HT-29 (cell line): ENCODE results near the gene RCE1. TPM values are rescaled to one million over a fixed set of nuclear protein-coding genes. Genes with fewer than 3 reads are reported as not detected.

Experiments used
- DNase-seq: peaks from one replicate; pipeline ENCODE4 v3.0.0-alpha.2; 2015; ENCODE audit warnings: low spot score
- total RNA-seq: library from RNA; depleted of rRNA; stranded (reverse); fragments of >200 nt; shearing (Covaris generic); gene quantifications from 2 replicates; pipeline ENCODE4 v1.2.3, GENCODE V29; 2014

RCE1 gene
- total RNA-seq, 1 experiment from 2014 or later: 122 TPM

DNA sequence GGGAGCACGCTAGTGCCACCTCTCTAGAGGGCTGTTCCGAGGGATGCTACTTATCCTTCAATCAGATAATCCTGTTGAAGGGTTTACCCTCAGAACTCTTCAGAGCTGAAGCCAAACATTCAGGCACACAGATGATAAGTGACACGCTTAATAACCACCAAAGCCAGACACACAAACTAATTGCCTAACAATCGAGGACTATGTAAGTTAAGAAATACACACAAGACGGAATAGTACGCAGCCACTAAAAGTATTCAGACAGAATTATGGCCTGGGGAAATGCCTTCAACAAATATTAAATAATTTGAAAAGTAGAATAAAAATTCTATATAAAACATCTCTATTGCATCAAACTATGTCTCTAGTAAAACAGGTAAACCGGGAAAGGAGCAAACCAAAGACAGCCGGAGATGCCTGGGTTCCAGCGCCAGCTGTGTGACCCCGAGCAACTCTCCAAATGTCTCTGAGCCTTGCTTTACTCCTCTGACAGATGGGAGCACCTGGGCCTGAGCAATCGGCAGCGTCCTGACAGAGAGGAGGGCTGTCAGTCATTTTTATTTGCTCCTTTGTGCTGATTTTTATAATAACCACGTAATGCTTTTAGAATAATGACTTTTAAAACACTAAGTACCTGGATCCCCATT lies 25.0 kb downstream of the RCE1 start:
- no peak for DNase-seq

DNA sequence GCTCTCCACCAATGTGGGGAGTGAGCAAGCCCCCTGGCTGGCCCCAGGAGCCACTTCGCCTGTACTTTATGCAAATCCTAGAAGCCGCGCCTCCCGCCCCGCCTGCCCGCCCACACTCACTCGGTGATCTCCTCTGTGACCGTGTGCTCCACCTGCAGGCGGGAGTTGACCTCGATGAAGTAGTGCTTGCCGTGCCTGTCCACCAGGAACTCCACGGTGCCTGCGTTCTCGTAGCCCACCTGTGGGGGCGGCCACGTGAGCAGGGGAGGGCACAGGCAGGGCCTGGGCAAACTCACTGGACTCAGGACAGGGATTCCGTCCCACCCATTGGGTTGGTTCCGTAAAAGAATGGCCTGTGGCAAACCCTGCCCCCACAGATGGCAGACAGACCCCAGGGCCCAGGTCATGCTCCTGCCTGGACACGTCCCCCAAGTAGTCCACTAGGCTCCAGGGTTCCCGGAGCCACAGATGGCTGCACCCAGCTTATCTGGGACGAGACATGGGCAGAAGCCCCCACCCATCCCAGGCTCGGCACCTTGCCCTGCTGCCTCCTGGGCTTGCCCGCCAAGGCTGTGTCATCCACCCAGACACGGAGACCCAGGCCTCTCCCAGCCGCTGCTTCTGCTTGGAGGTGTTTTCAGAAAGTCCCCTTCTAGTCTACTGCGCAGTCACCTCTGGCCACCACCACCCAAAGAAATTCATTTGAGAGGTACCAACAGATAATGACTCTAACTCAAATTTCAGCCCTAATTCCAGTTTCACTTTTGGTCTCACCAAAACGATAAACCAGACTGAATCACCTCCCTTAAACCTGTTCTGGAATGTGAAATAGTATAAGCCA lies 25.7 kb downstream of the RCE1 start:
- peak; percentile 88 for DNase-seq

DNA sequence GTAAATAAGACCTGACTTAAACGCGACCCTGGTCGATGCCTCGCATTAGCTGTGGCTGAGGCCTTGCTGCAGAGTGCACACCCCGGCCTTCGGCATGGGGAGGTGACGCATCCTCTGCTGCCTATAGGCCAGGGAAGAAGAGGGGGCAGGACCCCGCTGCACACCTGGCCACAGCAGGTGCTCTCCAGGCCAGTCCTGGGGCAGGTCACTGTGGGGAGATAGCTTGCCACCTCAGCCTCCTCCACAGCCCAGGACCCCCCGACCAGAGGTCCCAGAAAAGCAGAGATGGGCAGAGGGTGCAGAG lies 26.3 kb downstream of the RCE1 start:
- DNase-seq: no peak

DNA sequence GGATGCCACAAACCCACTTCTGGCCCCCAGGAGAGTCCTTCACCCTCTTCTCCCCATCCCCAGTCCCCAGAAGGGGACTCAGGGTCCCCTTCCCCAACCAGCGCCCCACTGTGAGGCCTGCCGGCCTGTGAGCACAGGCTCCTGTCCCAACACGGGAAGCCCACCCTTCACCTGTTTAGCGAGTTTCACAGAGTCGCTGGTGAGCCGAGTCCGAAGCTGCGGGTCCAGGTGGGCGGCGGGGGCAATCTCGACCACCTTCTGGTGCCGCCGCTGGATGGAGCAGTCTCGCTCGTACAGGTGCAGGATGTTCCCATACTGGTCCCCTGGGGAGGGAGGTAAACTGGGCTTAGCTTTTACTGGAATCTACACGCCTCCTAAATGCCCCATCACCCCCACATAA lies 26.9 kb downstream of the RCE1 start:
- no peak for DNase-seq

DNA sequence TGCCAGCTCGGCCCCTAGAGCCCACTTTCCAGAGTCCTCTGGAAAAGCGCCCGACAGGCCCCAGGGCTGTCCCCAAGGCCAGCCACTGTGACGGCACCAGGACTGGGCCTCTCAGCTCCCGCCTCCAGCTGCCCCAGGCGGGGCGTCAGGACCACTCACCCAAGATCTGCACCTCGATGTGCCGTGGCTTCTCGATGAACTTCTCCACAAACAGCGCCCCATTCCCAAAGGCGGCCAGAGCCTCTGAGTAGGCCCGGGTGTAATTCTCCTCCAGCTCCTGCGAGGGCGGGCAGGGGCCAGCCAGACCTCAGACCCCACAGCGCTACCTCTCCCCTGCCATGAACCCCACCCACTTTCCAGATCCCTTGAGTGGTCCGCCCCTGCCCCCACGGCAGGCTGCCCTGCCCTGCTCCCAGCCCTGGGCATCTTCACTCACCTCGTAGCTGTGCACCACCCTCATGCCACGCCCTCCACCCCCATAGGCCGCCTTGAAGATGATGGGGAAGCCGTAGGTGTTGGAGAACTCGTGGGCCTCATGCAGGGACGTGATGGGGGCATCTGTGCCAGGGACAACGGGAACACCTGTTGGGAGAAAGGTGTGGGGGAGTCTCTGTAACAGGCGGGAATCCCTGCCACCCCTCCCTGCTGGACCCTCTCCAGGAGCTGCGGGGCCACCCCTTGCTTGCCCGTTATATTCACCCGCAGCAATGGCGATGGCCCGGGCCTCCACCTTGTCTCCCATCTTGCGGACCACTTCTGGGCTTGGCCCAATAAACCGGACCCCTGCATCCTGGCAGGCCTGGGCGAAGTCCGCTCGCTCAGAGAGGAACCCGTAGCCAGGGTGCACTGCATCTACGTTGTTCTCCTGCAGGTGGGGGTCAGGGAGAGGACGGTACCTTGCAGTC lies 27.6 kb downstream of the RCE1 start:
- DNase-seq: no peak

DNA sequence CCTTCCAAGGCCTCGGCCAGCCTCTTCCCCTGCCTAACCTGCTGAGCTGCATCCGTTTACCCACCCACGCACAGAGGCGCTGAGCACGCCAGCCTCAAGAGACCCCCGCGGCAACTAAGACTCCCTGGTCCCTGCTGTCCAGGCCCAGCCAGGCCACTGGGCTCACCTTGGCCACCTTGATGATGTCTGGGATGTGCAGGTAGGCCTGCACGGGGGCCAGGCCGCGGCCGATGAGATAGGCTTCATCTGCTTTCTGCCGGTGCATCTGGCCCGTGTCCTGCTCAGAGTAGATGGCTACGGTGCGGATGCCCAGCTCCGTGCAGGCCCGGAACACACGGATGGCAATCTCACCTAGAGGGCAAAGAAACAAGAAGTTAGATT lies 28.3 kb downstream of the RCE1 start:
- DNase-seq: no peak

DNA sequence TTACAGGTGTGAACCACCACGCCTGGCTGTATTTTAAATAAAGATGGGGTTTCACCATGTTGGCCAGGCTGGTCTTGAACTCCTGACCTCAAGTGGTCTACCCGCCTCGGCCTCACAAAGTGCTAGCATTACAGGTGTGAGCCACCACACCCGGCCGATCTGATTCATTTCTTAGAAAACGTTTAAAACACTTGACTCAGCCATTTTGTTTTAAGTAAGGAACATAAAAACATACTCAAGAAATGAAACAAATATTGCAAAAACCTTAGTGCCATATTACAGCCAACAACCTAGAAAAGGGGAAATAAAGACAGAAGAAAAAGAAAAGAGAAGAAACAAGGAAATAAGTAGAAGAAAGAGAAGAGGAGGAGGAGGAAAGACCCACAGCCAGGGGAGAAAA lies 31.0 kb downstream of the RCE1 start:
- no peak for DNase-seq

DNA sequence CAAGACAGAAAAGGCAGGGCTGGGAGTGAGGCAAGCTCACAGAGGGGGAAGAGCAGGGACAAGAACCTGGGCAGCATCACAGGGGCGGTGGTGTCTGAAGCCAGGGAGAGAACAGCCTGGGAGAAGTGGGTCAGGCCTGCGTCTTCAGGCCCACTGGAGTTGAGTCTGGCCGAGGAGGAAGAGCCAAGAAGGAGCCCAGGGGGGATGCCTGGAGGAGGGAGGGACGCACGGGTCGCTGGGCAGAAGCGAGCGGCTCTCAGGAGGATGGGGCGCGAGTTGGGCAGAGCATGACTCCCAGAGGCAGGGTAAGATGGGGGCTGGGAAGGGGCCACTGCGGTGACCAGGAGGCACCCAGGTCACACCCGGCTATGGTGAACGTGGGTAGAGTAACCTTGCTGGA lies 32.1 kb downstream of the RCE1 start:
- no peak for DNase-seq

DNA sequence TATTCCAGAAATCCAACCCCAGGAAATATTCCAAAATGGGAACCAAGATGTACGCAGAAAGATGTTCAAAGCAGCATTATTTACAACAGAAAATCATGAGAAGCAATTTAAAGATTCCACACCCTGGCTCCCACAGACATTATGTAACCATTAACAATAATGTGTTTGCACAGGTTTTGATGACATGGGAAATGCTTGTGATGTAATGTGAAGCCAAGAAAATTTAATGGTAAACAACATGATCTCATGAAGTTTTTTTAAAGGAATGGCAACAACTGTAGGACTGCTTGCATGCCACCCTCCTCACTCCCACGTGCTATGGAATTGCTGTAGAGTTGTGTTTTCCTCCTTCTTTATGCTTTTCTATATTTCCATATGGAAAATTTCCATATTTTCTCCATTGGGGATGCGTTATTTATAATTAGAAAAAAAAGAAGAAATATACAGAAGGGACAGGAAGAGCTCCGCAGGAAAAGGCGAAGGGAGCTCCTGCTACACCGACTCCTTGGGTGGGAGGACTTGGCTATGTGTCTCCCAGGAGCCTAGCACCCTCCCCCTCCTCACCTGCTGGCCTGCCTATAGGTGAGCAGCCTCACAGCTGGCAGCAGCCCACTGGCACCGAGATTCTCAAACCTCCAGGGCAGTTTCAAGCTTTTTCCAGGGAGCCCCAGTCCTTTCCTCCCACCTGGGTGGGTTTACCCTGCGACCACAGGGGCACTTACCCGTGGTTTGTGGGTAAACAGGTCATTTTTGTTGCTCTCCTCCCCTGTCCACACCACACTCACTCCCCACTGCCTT lies 34.5 kb downstream of the RCE1 start:
- DNase-seq: no peak

DNA sequence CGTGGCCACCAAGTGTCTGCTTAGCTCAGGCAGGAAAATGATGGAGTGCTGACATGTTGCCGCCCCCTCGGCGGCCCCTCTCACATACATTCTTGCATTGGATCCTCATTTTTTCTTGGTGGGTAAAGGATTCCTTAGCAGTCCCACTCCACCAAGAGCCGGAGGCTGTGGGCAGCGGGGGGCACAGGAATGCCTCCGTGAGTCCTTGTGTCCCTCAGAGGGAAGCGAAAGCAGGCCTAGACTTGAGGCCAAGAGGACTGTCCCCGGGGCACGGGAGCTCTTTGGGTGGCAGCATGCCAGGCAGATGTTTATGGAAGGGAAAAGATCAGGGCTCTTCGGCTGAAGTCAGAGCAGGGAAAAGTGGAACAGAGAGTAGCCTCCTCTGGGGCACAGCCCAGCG lies 35.2 kb downstream of the RCE1 start:
- DNase-seq: no peak

DNA sequence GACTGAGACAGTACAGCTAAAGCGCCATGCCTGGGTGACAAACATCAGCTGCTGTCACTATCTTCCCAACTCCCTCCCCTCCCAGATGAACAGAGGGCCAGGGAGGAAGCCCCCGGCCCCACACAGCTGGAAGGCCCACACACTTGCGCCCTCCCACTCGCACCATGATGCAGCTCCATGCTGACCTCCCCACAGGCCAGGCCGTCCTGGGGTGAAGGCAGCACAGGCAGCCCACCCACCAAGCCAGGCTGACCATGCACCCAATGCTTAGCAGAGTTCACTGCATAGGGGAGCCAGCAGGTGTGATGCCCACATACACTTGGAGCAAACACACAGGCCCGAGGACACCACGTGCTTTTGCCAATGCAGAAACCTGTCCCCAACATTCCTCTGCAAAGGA lies 35.8 kb downstream of the RCE1 start:
- DNase-seq: no peak

DNA sequence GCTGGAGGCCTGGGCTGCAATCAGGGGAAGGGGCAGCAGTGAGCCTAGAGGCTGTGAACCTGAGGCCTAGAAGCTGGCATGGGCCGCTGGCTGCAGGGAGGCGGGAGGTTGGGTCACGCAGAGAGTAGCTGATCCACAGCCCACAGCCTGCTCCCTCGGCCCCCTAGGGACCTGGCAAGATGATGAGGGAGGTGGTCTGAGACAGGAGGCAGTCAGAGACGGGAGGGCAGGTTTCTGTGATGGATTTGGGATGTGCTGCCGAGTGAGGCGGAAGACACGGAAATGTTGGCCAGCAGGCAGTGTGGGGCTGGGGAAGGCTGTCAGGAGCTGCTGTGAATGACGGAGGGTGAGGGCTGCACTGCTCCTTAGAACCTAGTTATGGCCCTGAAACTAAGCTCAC lies 36.3 kb downstream of the RCE1 start:
- DNase-seq: no peak

DNA sequence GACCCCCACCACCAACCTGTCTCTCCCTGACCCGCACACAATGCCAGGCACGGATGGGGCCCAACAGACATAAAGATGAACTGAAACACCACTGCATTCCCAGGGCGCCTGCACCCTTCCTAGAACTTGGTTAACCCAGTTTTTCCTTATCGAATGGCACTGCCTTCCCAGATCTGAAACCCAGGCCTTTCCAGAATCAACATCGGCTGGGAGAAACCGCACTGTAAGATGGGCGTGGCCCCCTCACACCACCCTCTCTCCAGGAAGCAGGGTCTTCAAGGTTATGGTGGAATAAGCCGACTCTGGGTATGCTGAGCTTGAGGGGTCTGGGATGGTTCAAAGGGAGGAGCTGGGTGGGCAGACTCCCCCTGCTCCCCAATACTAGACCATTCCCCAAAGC lies 36.8 kb downstream of the RCE1 start:
- DNase-seq: no peak

DNA sequence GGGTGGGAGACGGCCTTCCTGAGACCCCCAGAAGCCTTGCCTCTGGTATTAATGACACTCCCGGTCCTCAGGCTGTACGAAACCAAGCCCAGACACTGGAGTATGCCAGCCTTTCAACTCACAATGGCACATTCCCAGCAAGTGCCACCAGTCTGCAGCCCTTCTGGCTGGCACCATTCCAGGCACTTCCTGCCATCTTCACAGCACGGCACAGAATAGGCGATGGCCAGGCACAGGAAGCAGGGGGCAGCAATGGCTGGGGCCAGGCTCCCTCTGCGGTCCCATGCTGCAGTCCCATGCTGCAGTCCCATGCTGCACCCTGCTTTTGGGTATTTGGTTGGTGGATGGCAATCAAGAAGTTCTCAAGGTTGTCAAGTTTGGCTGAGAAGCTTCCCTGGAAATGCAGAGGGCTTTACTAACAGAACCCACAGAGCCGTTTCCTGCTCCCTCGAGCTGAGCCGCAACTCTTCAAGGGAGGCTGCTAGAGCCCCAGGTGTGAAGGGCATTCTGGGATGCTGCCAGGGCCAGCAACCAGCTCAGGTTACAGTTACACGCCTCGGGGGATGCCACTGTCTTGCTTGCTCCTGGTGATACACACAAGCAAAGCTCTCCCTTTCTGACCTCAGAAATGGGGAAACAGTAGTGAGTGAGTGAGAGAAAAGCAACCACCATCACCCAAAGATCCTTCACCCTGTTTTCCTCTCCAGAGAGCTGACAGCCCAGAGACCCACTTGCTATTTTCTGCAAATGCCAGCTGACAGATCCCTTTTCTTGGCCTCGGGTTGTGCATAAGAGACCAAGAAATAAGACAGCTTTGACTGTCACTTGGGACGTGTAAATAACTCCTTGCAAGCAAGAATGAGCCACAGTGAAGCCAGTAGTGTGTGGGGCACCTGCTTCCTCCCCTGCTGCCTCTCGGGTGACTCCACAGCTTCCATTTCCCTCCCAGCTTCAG lies 37.5 kb downstream of the RCE1 start:
- peak; percentile 39 for DNase-seq

DNA sequence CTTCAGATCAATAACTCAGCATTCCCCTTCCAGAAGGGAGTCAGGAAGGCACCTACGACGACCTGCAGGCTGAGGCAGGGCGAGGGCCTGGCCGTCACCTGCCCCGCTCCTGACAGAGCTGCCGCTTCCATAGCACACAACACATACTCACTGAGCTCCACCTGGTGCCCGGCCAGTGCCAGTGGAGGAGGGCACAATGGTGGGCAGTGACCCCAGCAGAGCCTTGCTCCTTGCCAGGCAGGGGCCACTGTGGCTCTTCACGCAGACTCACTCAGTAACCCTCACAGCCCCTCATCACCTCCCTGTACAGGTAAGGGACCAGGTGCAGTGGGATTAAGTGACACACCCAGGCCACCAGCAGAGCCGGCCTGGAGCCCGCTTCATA lies 38.2 kb downstream of the RCE1 start:
- no peak for DNase-seq

DNA sequence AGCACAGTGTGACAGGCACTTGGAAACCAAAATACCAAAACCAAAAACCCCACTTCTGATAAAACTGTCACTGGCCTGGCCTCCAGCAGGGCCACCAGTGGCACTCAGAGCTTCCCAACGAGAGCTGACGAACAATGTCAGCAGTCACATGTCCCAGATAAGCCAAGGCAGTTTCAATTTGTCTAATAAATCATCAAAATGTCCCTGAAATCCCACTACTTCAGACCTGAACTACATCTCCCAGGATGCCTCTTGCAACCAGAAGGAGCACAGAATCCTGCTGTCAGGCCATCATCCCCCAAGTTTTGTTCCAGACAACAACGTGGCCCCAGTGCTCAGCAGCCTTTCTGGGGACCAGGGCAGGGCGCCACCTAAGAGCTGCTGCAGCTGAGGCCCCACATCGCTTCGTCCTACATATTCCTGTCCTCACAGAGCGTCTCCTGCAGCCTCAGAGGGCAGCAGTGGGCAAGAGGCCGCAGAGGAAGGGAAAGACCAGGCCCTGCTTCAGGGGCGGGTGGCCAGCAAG lies 38.7 kb downstream of the RCE1 start:
- no peak for DNase-seq

DNA sequence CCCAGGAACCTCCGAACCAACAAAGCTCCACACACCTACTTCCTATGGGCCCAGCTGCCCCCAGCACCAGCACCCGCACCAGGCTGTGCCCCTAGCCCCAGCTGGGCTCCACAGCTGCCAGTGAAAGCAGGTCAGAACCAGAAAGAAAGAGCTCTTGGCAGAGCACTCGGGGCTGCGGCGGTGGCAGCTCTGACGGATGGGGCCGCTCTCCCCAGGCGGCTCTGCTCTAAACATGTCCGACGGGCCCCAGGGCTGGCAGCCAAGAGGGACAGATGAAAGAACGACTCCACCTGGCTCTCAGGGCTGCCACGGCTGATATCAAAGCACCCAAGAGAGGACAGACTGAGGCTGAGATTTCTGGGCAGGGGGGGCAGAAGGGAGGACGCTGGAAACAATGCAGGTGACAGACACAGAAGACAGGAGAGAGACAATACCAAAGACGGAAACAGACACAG lies 39.3 kb downstream of the RCE1 start:
- no peak for DNase-seq

DNA sequence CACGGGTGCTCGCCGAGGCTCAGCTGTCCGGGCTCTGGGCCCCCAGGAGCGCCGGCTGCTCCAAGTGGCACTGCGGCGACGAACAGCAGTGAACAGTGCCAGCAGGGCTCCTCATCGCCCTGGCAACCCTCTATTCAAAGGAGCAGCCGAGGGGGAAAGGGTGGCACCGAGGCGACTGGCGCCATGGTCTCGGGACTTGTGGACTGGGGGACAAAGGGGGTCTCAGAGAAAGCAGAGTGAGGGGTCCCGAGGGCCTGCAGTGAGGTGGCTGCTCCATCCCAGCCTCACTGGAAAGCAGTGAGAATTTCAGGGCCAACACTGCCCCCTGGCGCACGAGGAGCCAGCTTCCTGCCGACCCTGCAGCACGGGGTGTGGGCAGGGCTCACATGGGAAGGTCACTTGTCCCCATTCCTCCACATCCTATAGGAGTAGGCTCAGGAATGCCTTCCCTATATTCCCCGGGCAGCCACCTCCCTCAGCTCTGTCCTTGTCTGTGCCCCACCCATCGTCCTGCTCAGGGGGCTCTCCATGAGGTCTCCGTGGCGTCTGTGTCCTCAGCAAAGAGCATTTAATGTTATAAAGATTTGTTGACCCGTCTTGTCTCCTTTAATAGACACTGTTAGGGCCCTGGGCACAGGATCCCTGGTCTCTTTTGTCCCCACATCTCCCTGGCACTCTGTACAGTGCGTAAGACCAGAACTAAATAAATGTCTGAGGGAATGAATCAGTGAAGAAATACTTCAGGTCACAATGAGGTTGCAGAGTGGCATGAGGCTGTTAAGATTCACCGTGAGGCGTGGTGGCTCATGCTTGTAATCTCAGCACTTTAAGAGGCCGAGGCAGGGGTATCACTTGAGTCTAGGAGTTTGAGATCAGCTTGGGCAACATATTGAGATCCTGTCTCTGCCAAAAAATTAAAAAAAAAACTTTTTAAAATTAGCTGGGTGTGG lies 40.0 kb downstream of the RCE1 start:
- DNase-seq: peak; percentile 86

DNA sequence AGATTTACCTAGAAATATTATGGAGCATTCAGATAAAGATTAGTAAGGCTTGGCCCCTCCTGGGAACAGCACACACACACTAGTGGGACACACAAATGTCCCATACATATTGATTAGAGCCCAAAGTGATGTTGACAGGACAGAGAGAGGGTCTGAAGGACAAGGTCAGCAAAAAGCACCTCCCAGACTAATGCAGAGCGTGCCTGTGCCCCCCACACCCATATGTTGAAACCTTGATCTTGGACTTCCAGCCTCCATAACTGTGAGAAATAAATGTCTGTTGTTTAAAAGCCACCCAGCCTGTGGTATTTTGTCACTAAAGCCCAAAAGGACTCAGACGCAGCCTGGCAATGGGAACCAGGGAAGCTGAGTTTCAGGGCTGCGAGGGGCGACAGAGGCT lies 41.2 kb downstream of the RCE1 start:
- DNase-seq: no peak
